Measurements from ENCODE around the gene FANK1.
A peak's percentile ranks its signal among the peaks of the same experiment; 100 is the strongest.
"Not testable (repeated sequence)": the region's sequence is repeated elsewhere in the genome, so short reads cannot be mapped to it uniquely, and the experiment has no call there.

The FANK1 gene

DNA sequence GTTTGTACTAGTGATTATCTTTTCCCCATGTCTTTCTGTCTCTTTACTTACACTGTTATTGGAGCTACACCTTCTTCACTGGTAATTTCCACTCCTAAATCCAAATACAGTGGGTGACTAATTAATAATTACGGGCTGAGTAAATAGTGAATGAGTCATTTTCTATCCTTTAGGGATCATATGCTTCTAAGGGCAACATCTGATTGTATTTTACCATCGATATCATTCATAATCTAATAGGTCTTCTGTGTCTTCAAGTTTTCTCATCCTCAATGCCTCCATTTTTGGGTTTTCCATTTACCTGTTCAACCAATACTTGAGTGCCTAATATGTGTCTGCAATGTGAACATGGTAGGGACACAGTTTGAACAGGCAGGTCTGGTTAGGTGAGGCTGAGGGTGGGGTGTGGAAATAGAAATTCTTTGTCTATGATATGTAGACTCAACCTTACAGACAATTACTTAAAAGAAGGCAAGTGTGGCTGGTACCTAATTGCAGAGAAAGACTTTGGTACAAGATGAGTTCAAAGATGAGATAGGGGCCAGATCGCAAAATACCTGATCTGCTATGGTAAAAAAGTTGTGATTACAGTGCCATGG lies 9.4 kb upstream of the FANK1 start:
- H3K4me3 ChIP-seq (ENCODE audit: control insufficient read depth in 1 of 7, extremely low read depth in 1 of 7, insufficient read depth in 4 of 7, low read depth in 2 of 7, low read length in 6 of 7): no peak overlapping the region
- peaks cover 2 to 9% (median 5%) of the 10 kb centered on the region in 4 experiments for H3K36me3 ChIP-seq (ENCODE audit: control insufficient read depth in 4 of 4, insufficient read depth in 4 of 4, low read length in 3 of 4)
- H3K27ac ChIP-seq (ENCODE audit: insufficient read depth in 1 of 2, low read depth in 1 of 2, low read length in 2 of 2, poor library complexity in 1 of 2, severe bottlenecking in 2 of 2): no peak overlapping the region
- H3K4me1 ChIP-seq (ENCODE audit: control extremely low read depth in 1 of 4, control insufficient read depth in 4 of 4, insufficient read depth in 4 of 4, low read length in 3 of 4): no peaks in the 10 kb centered on the region
- no peaks in the 10 kb centered on the region for H3K9me3 ChIP-seq (ENCODE audit: control extremely low read depth in 1 of 5, control insufficient read depth in 4 of 5, insufficient read depth in 2 of 5, low read depth in 1 of 5, low read length in 4 of 5)
- ChIA-PET CTCF (no interaction called here), POLR2A (no interaction called here)
- WGBS (ENCODE audit: insufficient coverage): 100% methylated on average over 1 of the region's 3 CpGs
- DNase-seq: no peak
- no peaks in the 10 kb centered on the region for H3K27me3 ChIP-seq (replicated peaks in 2 of 5; ENCODE audit: control insufficient read depth in 4 of 5, insufficient read depth in 5 of 5, low read length in 4 of 5)

DNA sequence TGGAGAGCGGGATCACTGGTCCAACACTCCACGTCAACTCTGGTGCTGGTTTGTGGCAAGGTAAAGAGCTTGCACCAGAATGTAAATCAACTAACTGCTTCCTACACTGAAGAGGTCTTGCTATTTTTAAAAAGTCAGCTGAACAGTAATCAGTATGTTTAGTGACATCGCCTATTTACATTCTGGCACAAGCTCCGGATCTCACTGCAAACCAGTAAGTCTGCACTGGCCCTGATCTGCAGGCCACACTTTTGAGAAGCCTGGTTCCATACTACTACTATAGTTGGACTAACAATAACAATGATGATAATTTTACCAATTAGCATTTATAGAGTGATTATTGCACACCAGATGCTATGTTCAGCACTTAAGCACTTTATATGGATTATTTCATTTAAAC lies 6.9 kb upstream of the FANK1 start:
- H3K27ac ChIP-seq (ENCODE audit: insufficient read depth in 1 of 2, low read depth in 1 of 2, low read length in 2 of 2, poor library complexity in 1 of 2, severe bottlenecking in 2 of 2); H3K4me3 ChIP-seq (ENCODE audit: control insufficient read depth in 1 of 7, extremely low read depth in 1 of 7, insufficient read depth in 4 of 7, low read depth in 2 of 7, low read length in 6 of 7); POLR2A ChIA-PET; H3K36me3 ChIP-seq (ENCODE audit: control insufficient read depth in 4 of 4, insufficient read depth in 4 of 4, low read length in 3 of 4); H3K4me1 ChIP-seq (ENCODE audit: control extremely low read depth in 1 of 4, control insufficient read depth in 4 of 4, insufficient read depth in 4 of 4, low read length in 3 of 4); CTCF ChIA-PET; DNase-seq; H3K27me3 ChIP-seq (replicated peaks in 2 of 5; ENCODE audit: control insufficient read depth in 4 of 5, insufficient read depth in 5 of 5, low read length in 4 of 5); H3K9me3 ChIP-seq (ENCODE audit: control extremely low read depth in 1 of 5, control insufficient read depth in 4 of 5, insufficient read depth in 2 of 5, low read depth in 1 of 5, low read length in 4 of 5): not testable (repeated sequence)
- WGBS (ENCODE audit: insufficient coverage): 100% methylated on average over 2 of the region's 4 CpGs

DNA sequence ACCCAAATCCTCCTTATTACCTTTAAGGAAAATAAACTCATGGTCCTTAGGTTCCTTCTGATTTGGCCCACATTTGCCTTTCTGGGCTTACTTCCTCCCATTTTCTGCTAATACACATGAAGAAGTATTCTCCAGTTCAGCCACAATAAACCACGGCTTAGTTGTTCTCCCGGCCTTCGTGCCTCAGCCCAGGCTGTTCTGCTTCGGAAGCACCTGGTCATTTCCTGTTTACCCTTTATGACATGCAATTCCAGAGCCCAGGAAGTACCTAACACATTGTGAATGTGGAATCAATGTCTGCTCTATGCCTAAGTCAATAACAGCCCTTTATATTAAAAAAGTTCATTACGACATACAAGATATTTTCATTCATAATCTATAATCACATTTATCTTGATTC lies 4.0 kb upstream of the FANK1 start:
- DNase-seq; H3K36me3 ChIP-seq (ENCODE audit: control insufficient read depth in 4 of 4, insufficient read depth in 4 of 4, low read length in 3 of 4); H3K9me3 ChIP-seq (ENCODE audit: control extremely low read depth in 1 of 5, control insufficient read depth in 4 of 5, insufficient read depth in 2 of 5, low read depth in 1 of 5, low read length in 4 of 5); H3K4me1 ChIP-seq (ENCODE audit: control extremely low read depth in 1 of 4, control insufficient read depth in 4 of 4, insufficient read depth in 4 of 4, low read length in 3 of 4); H3K27me3 ChIP-seq (replicated peaks in 2 of 5; ENCODE audit: control insufficient read depth in 4 of 5, insufficient read depth in 5 of 5, low read length in 4 of 5); H3K27ac ChIP-seq (ENCODE audit: insufficient read depth in 1 of 2, low read depth in 1 of 2, low read length in 2 of 2, poor library complexity in 1 of 2, severe bottlenecking in 2 of 2); H3K4me3 ChIP-seq (ENCODE audit: control insufficient read depth in 1 of 7, extremely low read depth in 1 of 7, insufficient read depth in 4 of 7, low read depth in 2 of 7, low read length in 6 of 7); POLR2A ChIA-PET: not testable (repeated sequence)
- CTCF ChIA-PET: interaction anchor here (1.1 kb wide), 1 partner anchor 11 kb away, joined by 3 read pairs; no protein-coding TSS in a partner anchor
- 61% methylated on average over 4 of the region's 5 CpGs for WGBS (ENCODE audit: insufficient coverage)

- DNase-seq; H3K4me3 ChIP-seq (ENCODE audit: control insufficient read depth in 1 of 7, extremely low read depth in 1 of 7, insufficient read depth in 4 of 7, low read depth in 2 of 7, low read length in 6 of 7); CTCF ChIA-PET; POLR2A ChIA-PET; H3K27me3 ChIP-seq (replicated peaks in 2 of 5; ENCODE audit: control insufficient read depth in 4 of 5, insufficient read depth in 5 of 5, low read length in 4 of 5); H3K36me3 ChIP-seq (ENCODE audit: control insufficient read depth in 4 of 4, insufficient read depth in 4 of 4, low read length in 3 of 4); H3K27ac ChIP-seq (ENCODE audit: insufficient read depth in 1 of 2, low read depth in 1 of 2, low read length in 2 of 2, poor library complexity in 1 of 2, severe bottlenecking in 2 of 2); H3K9me3 ChIP-seq (ENCODE audit: control extremely low read depth in 1 of 5, control insufficient read depth in 4 of 5, insufficient read depth in 2 of 5, low read depth in 1 of 5, low read length in 4 of 5); H3K4me1 ChIP-seq (ENCODE audit: control extremely low read depth in 1 of 4, control insufficient read depth in 4 of 4, insufficient read depth in 4 of 4, low read length in 3 of 4): not testable (repeated sequence)
- 93% methylated on average over 2 of the region's 3 CpGs for WGBS (ENCODE audit: insufficient coverage)
Observed at GRCh38 chr10:125894176-125894575, 2.2 kb upstream of the FANK1 start.

GRCh38 chr10:125895130-125896087 lies 955 bp upstream of the FANK1 start:
- H3K9me3 ChIP-seq (ENCODE audit: control extremely low read depth in 1 of 5, control insufficient read depth in 4 of 5, insufficient read depth in 2 of 5, low read depth in 1 of 5, low read length in 4 of 5); CTCF ChIA-PET; H3K36me3 ChIP-seq (ENCODE audit: control insufficient read depth in 4 of 4, insufficient read depth in 4 of 4, low read length in 3 of 4); POLR2A ChIA-PET; H3K27me3 ChIP-seq (replicated peaks in 2 of 5; ENCODE audit: control insufficient read depth in 4 of 5, insufficient read depth in 5 of 5, low read length in 4 of 5); H3K4me1 ChIP-seq (ENCODE audit: control extremely low read depth in 1 of 4, control insufficient read depth in 4 of 4, insufficient read depth in 4 of 4, low read length in 3 of 4): not testable (repeated sequence)
- peak overlapping the region; percentile 25 to 68 for H3K27ac ChIP-seq (ENCODE audit: insufficient read depth in 1 of 2, low read depth in 1 of 2, low read length in 2 of 2, poor library complexity in 1 of 2, severe bottlenecking in 2 of 2)
- peak; percentile 44 to 75 (median 68) for DNase-seq
- peak overlapping the region; percentile 77 to 89 (median 83) for H3K4me3 ChIP-seq (ENCODE audit: control insufficient read depth in 1 of 7, extremely low read depth in 1 of 7, insufficient read depth in 4 of 7, low read depth in 2 of 7, low read length in 6 of 7)
- 24% methylated on average over 49 of the region's 50 CpGs for WGBS (ENCODE audit: insufficient coverage)

DNA sequence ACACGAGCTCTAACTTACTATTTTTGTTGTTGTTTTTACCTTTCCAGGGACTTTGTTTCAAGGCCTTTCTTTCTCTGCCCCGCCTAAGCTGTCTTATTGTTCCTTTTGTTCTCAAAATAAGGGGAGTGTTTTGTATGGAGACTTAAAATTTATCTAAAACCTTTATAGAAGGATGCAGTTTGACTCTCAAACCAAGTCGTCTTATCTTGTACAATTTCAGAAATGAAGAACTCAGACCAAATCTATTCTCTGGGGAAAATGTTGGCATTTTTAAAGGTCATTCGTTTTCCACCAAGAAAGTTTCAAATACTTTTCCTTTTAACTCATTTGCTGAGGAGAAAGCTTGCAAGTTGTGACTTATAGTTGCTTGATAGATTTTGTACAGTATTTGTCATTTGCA lies 953 bp downstream of the FANK1 start:
- 83% methylated on average over 1 of the region's 4 CpGs for WGBS (ENCODE audit: insufficient coverage)
- H3K4me3 ChIP-seq (ENCODE audit: control insufficient read depth in 1 of 7, extremely low read depth in 1 of 7, insufficient read depth in 4 of 7, low read depth in 2 of 7, low read length in 6 of 7): peak overlapping the region in 5 of 7 experiments; percentile 81 to 89 (median 83)
- CTCF ChIA-PET; DNase-seq; POLR2A ChIA-PET; H3K27ac ChIP-seq (ENCODE audit: insufficient read depth in 1 of 2, low read depth in 1 of 2, low read length in 2 of 2, poor library complexity in 1 of 2, severe bottlenecking in 2 of 2); H3K4me1 ChIP-seq (ENCODE audit: control extremely low read depth in 1 of 4, control insufficient read depth in 4 of 4, insufficient read depth in 4 of 4, low read length in 3 of 4); H3K36me3 ChIP-seq (ENCODE audit: control insufficient read depth in 4 of 4, insufficient read depth in 4 of 4, low read length in 3 of 4); H3K27me3 ChIP-seq (replicated peaks in 2 of 5; ENCODE audit: control insufficient read depth in 4 of 5, insufficient read depth in 5 of 5, low read length in 4 of 5); H3K9me3 ChIP-seq (ENCODE audit: control extremely low read depth in 1 of 5, control insufficient read depth in 4 of 5, insufficient read depth in 2 of 5, low read depth in 1 of 5, low read length in 4 of 5): not testable (repeated sequence)

- DNase-seq, CTCF ChIA-PET: not testable (repeated sequence)
Observed at GRCh38 chr10:125900963-125901362, 4.6 kb downstream of the FANK1 start.

More at GRCh38 chr10:125900963-125901362, 4.6 kb downstream of the FANK1 start:
- POLR2A ChIA-PET; H3K9me3 ChIP-seq (ENCODE audit: control extremely low read depth in 1 of 5, control insufficient read depth in 4 of 5, insufficient read depth in 2 of 5, low read depth in 1 of 5, low read length in 4 of 5); H3K4me3 ChIP-seq (ENCODE audit: control insufficient read depth in 1 of 7, extremely low read depth in 1 of 7, insufficient read depth in 4 of 7, low read depth in 2 of 7, low read length in 6 of 7); H3K27me3 ChIP-seq (replicated peaks in 2 of 5; ENCODE audit: control insufficient read depth in 4 of 5, insufficient read depth in 5 of 5, low read length in 4 of 5); H3K27ac ChIP-seq (ENCODE audit: insufficient read depth in 1 of 2, low read depth in 1 of 2, low read length in 2 of 2, poor library complexity in 1 of 2, severe bottlenecking in 2 of 2); H3K36me3 ChIP-seq (ENCODE audit: control insufficient read depth in 4 of 4, insufficient read depth in 4 of 4, low read length in 3 of 4); H3K4me1 ChIP-seq (ENCODE audit: control extremely low read depth in 1 of 4, control insufficient read depth in 4 of 4, insufficient read depth in 4 of 4, low read length in 3 of 4): not testable (repeated sequence)
- WGBS (ENCODE audit: insufficient coverage): no CpG with 5 or more reads among the region's 3 CpGs

Measured in common myeloid progenitor, CD34-positive (primary cell).